Measurements from ENCODE around the gene CELF4.

CELF4 gene

DNA sequence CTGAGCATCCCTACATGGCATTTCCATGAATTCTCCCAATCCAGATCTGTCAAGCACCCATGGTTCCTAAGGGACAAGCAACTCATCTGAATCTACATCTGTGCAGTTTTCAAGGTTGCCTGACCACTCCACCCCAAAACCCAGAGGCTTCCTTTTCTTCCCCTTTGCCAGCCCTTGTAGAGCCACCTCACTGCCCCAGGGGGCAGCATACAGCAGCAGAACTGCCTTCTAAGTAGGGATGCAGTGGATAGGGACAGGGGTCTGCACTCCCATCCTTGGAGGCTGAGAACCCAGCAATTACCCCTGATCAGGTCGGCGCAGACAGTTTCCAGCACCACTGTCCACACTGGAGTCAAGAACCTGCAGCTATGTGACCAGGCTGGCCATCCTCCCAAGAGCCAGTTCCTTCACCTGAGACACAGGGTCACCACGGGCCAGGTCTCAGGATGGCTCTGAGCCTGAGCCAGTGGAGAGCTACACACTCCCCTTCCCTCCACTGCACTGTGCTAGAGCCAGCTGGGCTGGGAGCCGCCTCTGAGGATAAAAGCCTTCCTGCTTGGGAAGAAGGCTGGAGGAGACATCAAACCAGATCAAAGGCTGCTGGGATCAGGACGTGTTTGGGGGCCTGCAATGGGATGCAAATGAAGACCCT is 283.1 kb downstream of the CELF4 start:
- H3K36me3 ChIP-seq (ENCODE audit: control insufficient read depth in 4 of 4, insufficient read depth in 4 of 4, low read length in 3 of 4) = no peaks in the 10 kb centered on the region
- CTCF ChIA-PET = interaction anchor here (1.6 kb wide), 1 partner anchor 45 kb away, joined by 3 read pairs; no protein-coding TSS in a partner anchor
- H3K27ac ChIP-seq (ENCODE audit: insufficient read depth in 1 of 2, low read depth in 1 of 2, low read length in 2 of 2, poor library complexity in 1 of 2, severe bottlenecking in 2 of 2) = no peak overlapping the region
- POLR2A ChIA-PET = interaction anchor here (1.0 kb wide), 1 partner anchor 24 kb away, joined by 5 read pairs; no protein-coding TSS in a partner anchor
- 51% methylated on average over 5 of the region's 5 CpGs for WGBS (ENCODE audit: insufficient coverage)
- H3K27me3 ChIP-seq (replicated peaks in 2 of 5; ENCODE audit: control insufficient read depth in 4 of 5, insufficient read depth in 5 of 5, low read length in 4 of 5) = peaks cover 0 to 55% (median 11%) of the 10 kb centered on the region in 5 experiments
- H3K4me3 ChIP-seq (ENCODE audit: control insufficient read depth in 1 of 7, extremely low read depth in 1 of 7, insufficient read depth in 4 of 7, low read depth in 2 of 7, low read length in 6 of 7) = no peak overlapping the region
- DNase-seq = peak in 2 of 3 donors; percentile 26 to 39
- no peaks in the 10 kb centered on the region for H3K4me1 ChIP-seq (ENCODE audit: control extremely low read depth in 1 of 4, control insufficient read depth in 4 of 4, insufficient read depth in 4 of 4, low read length in 3 of 4)
- H3K9me3 ChIP-seq (ENCODE audit: control extremely low read depth in 1 of 5, control insufficient read depth in 4 of 5, insufficient read depth in 2 of 5, low read depth in 1 of 5, low read length in 4 of 5) = no peaks in the 10 kb centered on the region

- ChIA-PET POLR2A (no interaction called here), CTCF (interaction anchor here (1.6 kb wide), 1 partner anchor 46 kb away, joined by 3 read pairs; no protein-coding TSS in a partner anchor)
- Histone ChIP-seq H3K4me3 (ENCODE audit: control insufficient read depth in 1 of 7, extremely low read depth in 1 of 7, insufficient read depth in 4 of 7, low read depth in 2 of 7, low read length in 6 of 7) (no peak overlapping the region), H3K9me3 (ENCODE audit: control extremely low read depth in 1 of 5, control insufficient read depth in 4 of 5, insufficient read depth in 2 of 5, low read depth in 1 of 5, low read length in 4 of 5) (peaks cover 0 to 11% (median 0%) of the 10 kb centered on the region in 5 experiments), H3K27me3 (replicated peaks in 2 of 5; ENCODE audit: control insufficient read depth in 4 of 5, insufficient read depth in 5 of 5, low read length in 4 of 5) (peaks cover 0 to 65% (median 14%) of the 10 kb centered on the region in 5 experiments), H3K4me1 (ENCODE audit: control extremely low read depth in 1 of 4, control insufficient read depth in 4 of 4, insufficient read depth in 4 of 4, low read length in 3 of 4) (no peaks in the 10 kb centered on the region), H3K36me3 (ENCODE audit: control insufficient read depth in 4 of 4, insufficient read depth in 4 of 4, low read length in 3 of 4) (no peaks in the 10 kb centered on the region), H3K27ac (ENCODE audit: insufficient read depth in 1 of 2, low read depth in 1 of 2, low read length in 2 of 2, poor library complexity in 1 of 2, severe bottlenecking in 2 of 2) (no peak overlapping the region)
- 87% methylated on average over 4 of the region's 11 CpGs for WGBS (ENCODE audit: insufficient coverage)
- no peak for DNase-seq
These were observed 284.8 kb downstream of the CELF4 start for GRCh38 chr18:37280701-37281393.

- Histone ChIP-seq H3K4me3 (ENCODE audit: control insufficient read depth in 1 of 7, extremely low read depth in 1 of 7, insufficient read depth in 4 of 7, low read depth in 2 of 7, low read length in 6 of 7) (no peak overlapping the region), H3K4me1 (ENCODE audit: control extremely low read depth in 1 of 4, control insufficient read depth in 4 of 4, insufficient read depth in 4 of 4, low read length in 3 of 4) (no peaks in the 10 kb centered on the region), H3K36me3 (ENCODE audit: control insufficient read depth in 4 of 4, insufficient read depth in 4 of 4, low read length in 3 of 4) (no peaks in the 10 kb centered on the region), H3K27me3 (replicated peaks in 2 of 5; ENCODE audit: control insufficient read depth in 4 of 5, insufficient read depth in 5 of 5, low read length in 4 of 5) (peaks cover 0 to 90% (median 26%) of the 10 kb centered on the region in 5 experiments), H3K9me3 (ENCODE audit: control extremely low read depth in 1 of 5, control insufficient read depth in 4 of 5, insufficient read depth in 2 of 5, low read depth in 1 of 5, low read length in 4 of 5) (peaks cover 0 to 19% (median 0%) of the 10 kb centered on the region in 5 experiments), H3K27ac (ENCODE audit: insufficient read depth in 1 of 2, low read depth in 1 of 2, low read length in 2 of 2, poor library complexity in 1 of 2, severe bottlenecking in 2 of 2) (no peak overlapping the region)
- CTCF ChIA-PET = interaction anchor here (0.8 kb wide), 1 partner anchor 66 kb away, joined by 3 read pairs; no protein-coding TSS in a partner anchor
- no peak for DNase-seq
- POLR2A ChIA-PET = no interaction called here
- 76% methylated on average over 9 of the region's 10 CpGs for WGBS (ENCODE audit: insufficient coverage)
These were observed 287.8 kb downstream of the CELF4 start for GRCh38 chr18:37277804-37278203.

GRCh38 chr18:37276111-37276890 is 289.3 kb downstream of the CELF4 start:
- peaks cover 0 to 94% (median 26%) of the 10 kb centered on the region in 5 experiments for H3K27me3 ChIP-seq (replicated peaks in 2 of 5; ENCODE audit: control insufficient read depth in 4 of 5, insufficient read depth in 5 of 5, low read length in 4 of 5)
- no peak for DNase-seq
- POLR2A ChIA-PET = no interaction called here
- WGBS (ENCODE audit: insufficient coverage) = 96% methylated on average over 10 of the region's 10 CpGs
- no peaks in the 10 kb centered on the region for H3K36me3 ChIP-seq (ENCODE audit: control insufficient read depth in 4 of 4, insufficient read depth in 4 of 4, low read length in 3 of 4)
- H3K4me1 ChIP-seq (ENCODE audit: control extremely low read depth in 1 of 4, control insufficient read depth in 4 of 4, insufficient read depth in 4 of 4, low read length in 3 of 4) = no peaks in the 10 kb centered on the region
- H3K9me3 ChIP-seq (ENCODE audit: control extremely low read depth in 1 of 5, control insufficient read depth in 4 of 5, insufficient read depth in 2 of 5, low read depth in 1 of 5, low read length in 4 of 5) = peaks cover 0 to 19% (median 0%) of the 10 kb centered on the region in 5 experiments
- H3K4me3 ChIP-seq (ENCODE audit: control insufficient read depth in 1 of 7, extremely low read depth in 1 of 7, insufficient read depth in 4 of 7, low read depth in 2 of 7, low read length in 6 of 7) = no peak overlapping the region
- H3K27ac ChIP-seq (ENCODE audit: insufficient read depth in 1 of 2, low read depth in 1 of 2, low read length in 2 of 2, poor library complexity in 1 of 2, severe bottlenecking in 2 of 2) = no peak overlapping the region
- CTCF ChIA-PET = interaction anchor here (0.8 to 1.0 kb wide), 2 partner anchors 19 to 47 kb away, joined by 3 read pairs; no protein-coding TSS in a partner anchor

DNA sequence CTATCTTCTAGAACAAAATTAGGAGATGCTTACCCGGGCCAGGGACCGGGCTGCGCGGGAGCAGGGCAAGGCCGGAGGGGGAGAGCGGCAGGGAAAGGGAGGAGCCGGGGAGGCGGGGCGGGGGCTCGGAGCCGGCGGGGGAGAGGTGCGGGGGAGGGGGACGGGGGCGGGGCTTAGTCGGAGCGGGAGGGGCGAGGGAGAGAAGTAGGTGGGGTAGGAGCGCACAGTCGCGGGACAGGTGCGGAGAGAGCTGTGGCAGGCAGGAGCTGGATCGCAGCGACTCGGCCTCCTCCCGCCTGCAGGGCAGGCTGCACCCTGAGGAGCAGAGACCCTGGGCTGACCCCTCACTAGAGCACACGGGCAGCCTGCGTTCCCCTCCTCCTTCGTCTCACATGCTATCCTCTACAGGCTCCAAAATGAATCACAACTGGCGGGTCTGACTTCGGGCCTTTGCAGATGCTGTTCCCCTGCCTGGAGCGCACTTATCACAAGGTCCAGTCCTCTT is 290.3 kb downstream of the CELF4 start:
- Histone ChIP-seq H3K27ac (ENCODE audit: insufficient read depth in 1 of 2, low read depth in 1 of 2, low read length in 2 of 2, poor library complexity in 1 of 2, severe bottlenecking in 2 of 2) (no peak overlapping the region), H3K4me1 (ENCODE audit: control extremely low read depth in 1 of 4, control insufficient read depth in 4 of 4, insufficient read depth in 4 of 4, low read length in 3 of 4) (no peaks in the 10 kb centered on the region), H3K27me3 (replicated peaks in 2 of 5; ENCODE audit: control insufficient read depth in 4 of 5, insufficient read depth in 5 of 5, low read length in 4 of 5) (peaks cover 0 to 84% (median 22%) of the 10 kb centered on the region in 5 experiments), H3K36me3 (ENCODE audit: control insufficient read depth in 4 of 4, insufficient read depth in 4 of 4, low read length in 3 of 4) (no peaks in the 10 kb centered on the region), H3K9me3 (ENCODE audit: control extremely low read depth in 1 of 5, control insufficient read depth in 4 of 5, insufficient read depth in 2 of 5, low read depth in 1 of 5, low read length in 4 of 5) (peaks cover 0 to 19% (median 0%) of the 10 kb centered on the region in 5 experiments), H3K4me3 (ENCODE audit: control insufficient read depth in 1 of 7, extremely low read depth in 1 of 7, insufficient read depth in 4 of 7, low read depth in 2 of 7, low read length in 6 of 7) (no peak overlapping the region)
- POLR2A ChIA-PET = no interaction called here
- no peak for DNase-seq
- CTCF ChIA-PET = no interaction called here
- WGBS (ENCODE audit: insufficient coverage) = 53% methylated on average over 10 of the region's 32 CpGs

DNA sequence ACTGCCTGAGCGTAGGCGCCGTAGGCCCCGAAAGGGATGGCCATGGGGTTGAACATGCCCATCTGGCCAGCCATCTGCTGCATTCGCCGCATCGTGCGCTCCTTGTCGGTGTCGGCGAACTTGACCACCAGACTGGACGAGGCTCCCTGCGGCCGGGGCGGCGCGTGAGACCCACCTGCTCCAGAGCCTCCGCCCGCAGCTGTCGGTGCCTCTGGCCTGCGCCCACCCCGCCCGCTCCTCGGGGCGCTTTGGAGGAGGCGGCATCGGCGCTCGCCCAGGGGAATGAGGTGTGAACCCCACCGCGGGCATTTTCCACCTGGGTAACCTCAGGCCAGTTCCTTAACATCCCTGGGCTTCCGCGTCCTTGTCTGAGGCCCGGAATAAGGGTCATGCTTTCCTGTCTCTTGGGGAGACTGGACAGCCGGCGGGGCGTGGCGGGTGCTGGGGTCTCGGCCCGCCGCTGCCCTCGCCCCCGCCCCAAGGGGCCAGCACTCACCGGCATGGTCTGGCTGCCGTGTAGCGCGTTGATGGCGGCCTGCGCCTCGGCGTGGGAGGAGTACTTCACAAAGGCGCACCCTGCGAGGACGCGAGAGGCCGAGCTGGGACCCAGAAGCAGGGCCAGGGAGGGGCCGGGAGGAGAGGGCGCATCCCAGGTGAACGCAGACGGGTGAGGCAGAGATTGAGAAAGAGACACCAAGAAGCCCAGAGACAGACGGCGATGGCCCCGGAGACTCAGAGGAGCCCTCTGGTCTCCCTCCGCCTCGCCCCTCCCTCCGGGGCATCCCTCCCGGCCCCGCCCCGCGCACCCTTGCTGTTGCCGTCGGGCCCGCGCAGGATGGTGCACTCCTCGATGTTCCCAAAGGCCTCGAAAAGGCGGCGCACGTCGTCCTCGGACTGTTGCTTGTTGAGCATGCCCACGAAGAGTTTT is 291.0 kb downstream of the CELF4 start:
- H3K4me3 ChIP-seq (ENCODE audit: control insufficient read depth in 1 of 7, extremely low read depth in 1 of 7, insufficient read depth in 4 of 7, low read depth in 2 of 7, low read length in 6 of 7) = no peak overlapping the region
- H3K9me3 ChIP-seq (ENCODE audit: control extremely low read depth in 1 of 5, control insufficient read depth in 4 of 5, insufficient read depth in 2 of 5, low read depth in 1 of 5, low read length in 4 of 5) = peaks cover 0 to 19% (median 0%) of the 10 kb centered on the region in 5 experiments
- no peaks in the 10 kb centered on the region for H3K4me1 ChIP-seq (ENCODE audit: control extremely low read depth in 1 of 4, control insufficient read depth in 4 of 4, insufficient read depth in 4 of 4, low read length in 3 of 4)
- no peak for DNase-seq
- ChIA-PET POLR2A (no interaction called here), CTCF (no interaction called here)
- peaks cover 0 to 78% (median 22%) of the 10 kb centered on the region in 5 experiments for H3K27me3 ChIP-seq (replicated peaks in 2 of 5; ENCODE audit: control insufficient read depth in 4 of 5, insufficient read depth in 5 of 5, low read length in 4 of 5)
- 12% methylated on average over 75 of the region's 82 CpGs for WGBS (ENCODE audit: insufficient coverage)
- no peaks in the 10 kb centered on the region for H3K36me3 ChIP-seq (ENCODE audit: control insufficient read depth in 4 of 4, insufficient read depth in 4 of 4, low read length in 3 of 4)
- no peak overlapping the region for H3K27ac ChIP-seq (ENCODE audit: insufficient read depth in 1 of 2, low read depth in 1 of 2, low read length in 2 of 2, poor library complexity in 1 of 2, severe bottlenecking in 2 of 2)

All from common myeloid progenitor, CD34-positive (primary cell).